GM12873 (cell line): ENCODE measurements around the gene EPS15.

ENCODE experiments used
- CTCF ChIP-seq: IDR thresholded peaks from 2 replicates; pipeline ENCODE4 v1.5.1; 2012; ENCODE audit warnings: low read depth, mild to moderate bottlenecking, moderate library complexity, low read length, control low read depth; ENCODE audit not compliant: insufficient read depth; ENCODE audit errors: missing control alignments

Gene EPS15

DNA sequence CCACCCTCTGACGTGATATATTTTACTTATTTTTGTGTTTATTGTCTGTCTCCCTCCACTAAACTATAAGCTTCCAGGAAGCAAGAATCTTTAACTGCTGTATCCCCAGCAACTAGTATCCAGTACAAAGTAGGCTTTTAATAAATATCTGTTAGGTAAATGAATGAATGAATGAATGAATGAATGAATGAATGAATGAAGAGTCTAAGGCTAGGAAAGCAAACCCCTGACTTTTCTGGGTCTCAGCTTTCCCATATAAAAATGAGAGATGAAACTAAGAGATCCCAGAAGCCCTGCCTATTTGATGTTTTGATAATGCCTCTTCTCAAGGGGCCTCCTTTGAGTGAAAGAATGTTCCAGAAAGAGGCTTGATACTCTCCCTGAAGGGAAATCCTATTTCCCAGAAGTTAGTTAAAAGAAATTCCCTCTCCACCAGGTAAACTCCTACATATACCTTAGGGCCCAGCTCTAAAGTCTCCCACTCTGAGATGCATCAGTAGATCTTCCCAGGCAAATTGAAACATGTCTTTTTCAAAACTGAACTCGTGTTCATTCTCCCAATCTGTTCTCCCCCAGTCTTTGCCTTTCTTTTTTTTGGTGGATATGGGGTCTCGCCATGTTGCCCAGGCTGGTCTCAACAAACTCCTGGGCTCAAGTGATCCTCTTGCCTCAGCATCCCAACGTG lies 196.5 kb downstream of the EPS15 start:
- TF ChIP-seq CTCF = no peak

GRCh38 chr1:51321924-51322280 lies 197.2 kb downstream of the EPS15 start:
- TF ChIP-seq CTCF = no peak

DNA sequence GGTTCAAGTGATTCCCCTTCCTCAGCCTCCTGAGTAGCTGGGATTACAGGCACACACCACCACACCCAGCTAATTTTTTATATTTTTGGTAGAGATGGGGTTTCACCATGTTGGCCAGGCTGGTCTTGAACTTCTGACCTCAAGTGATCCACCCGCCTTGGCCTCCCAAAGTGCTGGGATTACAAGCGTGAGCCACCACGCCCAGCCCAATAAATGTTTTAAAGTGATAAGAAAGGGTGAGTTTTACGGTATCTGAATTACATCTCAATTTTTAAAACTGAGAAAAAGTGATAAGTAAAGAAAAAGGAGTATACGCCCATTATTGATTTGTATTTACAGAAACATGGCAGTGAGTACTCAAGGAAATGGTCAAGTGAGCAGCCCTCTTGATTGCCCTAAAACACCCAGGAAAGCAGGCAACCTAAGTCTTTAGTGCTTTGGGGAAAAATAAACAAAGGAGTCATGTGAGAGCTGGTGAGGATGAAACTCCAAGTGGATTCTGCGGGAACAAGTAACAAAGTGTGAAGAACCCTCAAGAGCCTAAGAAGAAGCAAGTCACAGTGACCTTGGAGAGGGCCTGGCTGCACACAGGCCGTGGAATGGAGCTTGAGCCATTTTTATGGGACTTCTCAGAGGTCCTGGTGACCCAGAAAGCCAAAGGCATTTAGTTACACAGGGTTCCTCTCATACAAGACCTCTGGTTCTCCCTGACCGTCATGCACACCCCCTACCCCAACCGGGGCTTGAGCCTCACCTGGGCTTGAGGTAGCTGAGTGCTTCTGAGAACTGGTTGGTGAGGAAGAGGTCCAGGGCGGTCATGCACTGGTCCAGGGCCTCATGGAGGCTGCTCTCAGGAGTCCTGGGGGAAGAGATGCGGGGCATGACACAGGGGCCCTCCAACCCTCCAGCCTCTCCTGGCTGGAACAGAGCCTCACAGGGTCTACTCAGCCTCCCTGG lies 197.8 kb downstream of the EPS15 start:
- no peak for TF ChIP-seq CTCF

DNA sequence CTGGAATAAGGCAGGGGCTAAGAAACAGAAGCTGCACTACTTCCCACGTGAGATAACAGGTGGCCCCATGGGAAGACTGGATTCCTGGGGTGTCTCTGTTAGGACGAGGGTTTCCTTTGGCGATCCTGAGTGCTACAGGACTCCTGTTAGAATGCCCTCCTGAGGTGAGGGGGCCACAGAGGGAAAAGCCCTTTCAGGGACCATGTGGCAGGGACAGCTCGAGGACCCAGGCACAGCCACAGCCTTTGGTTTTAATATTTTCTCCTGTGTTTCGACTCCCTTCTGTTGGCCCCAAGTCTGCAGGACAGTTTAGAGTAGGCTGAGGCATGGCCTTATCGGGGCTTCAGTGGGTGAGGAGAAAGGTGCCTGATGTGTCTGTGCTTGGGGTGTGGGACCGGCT lies 201.3 kb downstream of the EPS15 start:
- no peak for TF ChIP-seq CTCF

DNA sequence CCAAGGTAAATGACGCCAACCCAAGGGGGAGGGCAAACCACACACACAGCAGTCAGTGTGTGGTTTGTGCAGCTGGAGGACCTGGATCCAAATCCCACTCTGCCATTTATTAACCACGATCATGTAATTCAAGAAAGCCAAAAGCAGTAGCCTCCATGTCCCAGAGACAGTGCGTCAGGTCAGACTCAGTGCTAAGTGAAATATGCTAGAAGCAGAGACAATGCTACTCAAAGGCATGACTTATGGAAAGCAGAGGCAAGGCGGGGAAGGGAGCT lies 202.3 kb downstream of the EPS15 start:
- no peak for TF ChIP-seq CTCF

DNA sequence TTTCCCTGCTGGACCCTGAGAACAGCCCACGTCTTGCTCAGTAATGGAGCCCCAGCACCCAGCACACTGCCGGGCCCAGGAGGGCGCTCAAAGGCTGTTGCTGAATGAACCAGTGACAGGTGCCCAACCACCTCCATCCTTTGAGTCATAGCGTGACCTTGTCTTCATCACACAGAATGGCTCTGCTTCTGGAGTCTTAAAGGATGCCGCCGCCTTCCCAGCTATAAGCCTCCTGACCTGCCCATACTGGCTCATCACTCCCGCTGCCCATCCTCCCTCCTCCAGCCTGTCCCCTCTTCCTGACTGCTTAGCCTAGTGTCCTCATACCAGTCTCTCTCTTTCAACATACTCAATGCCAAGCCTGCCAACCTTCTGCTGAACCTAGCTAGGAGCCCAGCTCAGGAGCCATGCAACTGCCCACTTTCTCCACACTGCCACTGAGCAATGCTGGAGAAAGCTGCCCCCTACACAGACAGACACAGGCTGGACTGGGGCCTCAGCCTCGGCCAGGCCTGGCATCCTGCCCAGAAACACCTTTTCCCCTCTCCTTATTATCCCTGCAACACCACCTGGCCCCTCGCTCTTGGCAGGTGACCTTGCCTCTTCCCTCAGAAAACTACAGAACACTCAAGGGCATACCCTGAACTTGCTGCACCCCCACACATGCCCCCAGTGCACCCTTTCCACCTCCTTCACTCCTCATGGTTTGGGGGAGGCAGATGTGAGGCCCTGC lies 202.8 kb downstream of the EPS15 start:
- TF ChIP-seq CTCF = no peak

DNA sequence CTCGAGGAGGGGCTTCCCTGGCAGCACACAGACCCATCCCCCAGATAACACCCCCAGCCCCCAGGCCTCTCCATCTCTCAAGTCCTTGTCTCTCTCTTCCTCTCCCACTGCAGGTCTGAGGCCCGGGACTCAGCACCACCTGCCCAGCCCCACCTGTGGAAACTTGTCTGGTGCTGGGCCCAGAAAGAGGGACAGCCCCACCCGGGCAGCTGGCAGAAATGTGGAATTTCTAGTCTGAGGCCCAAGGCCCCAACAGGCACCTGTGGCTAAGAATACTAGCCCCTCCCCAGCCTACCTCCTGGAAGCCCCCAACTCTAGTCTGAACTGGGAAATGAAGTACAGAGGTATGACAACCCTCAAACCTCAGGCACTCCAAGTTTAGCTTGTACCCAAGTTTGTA lies 204.1 kb downstream of the EPS15 start:
- TF ChIP-seq CTCF = no peak
